Karpas-422 (cell line): ENCODE results near the gene SIGLEC12. TPM values are rescaled to one million over a fixed set of nuclear protein-coding genes. Genes with fewer than 3 reads are reported as not detected.

Experiments
- small RNA-seq: library from RNA; depleted of rRNA; stranded (forward); fragments of <200 nt; gene quantifications from one replicate; pipeline ENCODE3, GENCODE V24; 2014
- total RNA-seq: library from RNA; depleted of rRNA; stranded (reverse); fragments of >200 nt; shearing (Covaris generic); gene quantifications from 2 replicates; pipeline ENCODE4 v1.2.3, GENCODE V29; 2014; ENCODE audit warnings: low replicate concordance; rRNA removed

SIGLEC12 gene
- total RNA-seq, 1 experiment from 2014 or later, result not detected

Small RNA genes within 50 kb of the gene (small RNA-seq; reads per million reads assigned to genes)
- gene AC020914.3 (not detected), gene AC020914.5 (not detected)

Other genes with a start within 250 kb of the SIGLEC12 start
- not detected in 2 replicates for gene IGLON5, start 190.2 kb downstream of the SIGLEC12 start, total RNA-seq
- gene VSIG10L, start 159.7 kb downstream of the SIGLEC12 start, total RNA-seq, result 5.7 and 6.6 TPM in 2 replicates
- 112 and 231 TPM in 2 replicates for gene ETFB, start 135.4 kb downstream of the SIGLEC12 start, total RNA-seq
- gene CLDND2, start 132.8 kb downstream of the SIGLEC12 start, total RNA-seq, result 2.3 TPM in 1 of 2 replicates, not detected in the other
- gene NKG7, start 129.1 kb downstream of the SIGLEC12 start, total RNA-seq, result not detected in 2 replicates
- not detected in 2 replicates for gene LIM2, start 113.8 kb downstream of the SIGLEC12 start, total RNA-seq
- not detected in 2 replicates for gene C19orf84, start 111.2 kb downstream of the SIGLEC12 start, total RNA-seq
- 500 and 730 TPM in 2 replicates for gene SIGLEC10, start 84.2 kb downstream of the SIGLEC12 start, total RNA-seq
- gene SIGLEC8, start 43.3 kb downstream of the SIGLEC12 start, total RNA-seq, result not detected in 2 replicates
- gene CEACAM18, start 23.3 kb downstream of the SIGLEC12 start, total RNA-seq, result not detected in 2 replicates
- gene SIGLEC6, start 29.9 kb upstream of the SIGLEC12 start, total RNA-seq, result not detected in 2 replicates
- gene ZNF175, start 69.5 kb upstream of the SIGLEC12 start, total RNA-seq, result 8.9 and 17.6 TPM in 2 replicates
- not detected in 2 replicates for gene SIGLEC5, start 128.6 kb upstream of the SIGLEC12 start, total RNA-seq
- gene SIGLEC14, start 145.0 kb upstream of the SIGLEC12 start, total RNA-seq, result 1.0 TPM in 1 of 2 replicates, not detected in the other
- gene SPACA6, start 191.5 kb upstream of the SIGLEC12 start, total RNA-seq, result 20.7 and 49.8 TPM in 2 replicates
- gene HAS1, start 222.2 kb upstream of the SIGLEC12 start, total RNA-seq, result not detected in 2 replicates